ENCODE measurements around the gene ALDH1A2.
A peak's percentile ranks its signal among the peaks of the same experiment; 100 is the strongest.
"Not testable (repeated sequence)": the region's sequence is repeated elsewhere in the genome, so short reads cannot be mapped to it uniquely, and the experiment has no call there.

The ALDH1A2 gene

GRCh38 chr15:58066042-58066867 lies 744 bp upstream of the ALDH1A2 start:
- peak; percentile 36 for DNase-seq

- no peak for DNase-seq
Observed at GRCh38 chr15:58064980-58065444, 499 bp downstream of the ALDH1A2 start.

- DNase-seq: no peak
Observed at GRCh38 chr15:58064082-58064979, 1.2 kb downstream of the ALDH1A2 start.

- no peak for DNase-seq
Observed at GRCh38 chr15:58063614-58064013, 1.9 kb downstream of the ALDH1A2 start.

- DNase-seq: no peak
Observed at GRCh38 chr15:58062983-58063382, 2.5 kb downstream of the ALDH1A2 start.

- DNase-seq: no peak
Observed at GRCh38 chr15:58062175-58062574, 3.3 kb downstream of the ALDH1A2 start.

GRCh38 chr15:58060575-58060974 lies 4.9 kb downstream of the ALDH1A2 start:
- no peak for DNase-seq

- no peak for DNase-seq
Observed at GRCh38 chr15:58058729-58059128, 6.8 kb downstream of the ALDH1A2 start.

GRCh38 chr15:58058073-58058472 lies 7.4 kb downstream of the ALDH1A2 start:
- no peak for DNase-seq

GRCh38 chr15:58057559-58057958 lies 8.0 kb downstream of the ALDH1A2 start:
- no peak for DNase-seq

GRCh38 chr15:58056015-58056414 lies 9.5 kb downstream of the ALDH1A2 start:
- no peak for DNase-seq

GRCh38 chr15:58053315-58054153 lies 12.0 kb downstream of the ALDH1A2 start:
- DNase-seq: no peak

GRCh38 chr15:58052334-58052733 lies 13.2 kb downstream of the ALDH1A2 start:
- DNase-seq: no peak

GRCh38 chr15:58049520-58050227 lies 15.8 kb downstream of the ALDH1A2 start:
- no peak for DNase-seq

GRCh38 chr15:58048261-58048660 lies 17.2 kb downstream of the ALDH1A2 start:
- no peak for DNase-seq

- DNase-seq: no peak
Observed at GRCh38 chr15:58047149-58047548, 18.4 kb downstream of the ALDH1A2 start.

- DNase-seq: no peak
Observed at GRCh38 chr15:58046467-58046866, 19.0 kb downstream of the ALDH1A2 start.

GRCh38 chr15:58045376-58045775 lies 20.1 kb downstream of the ALDH1A2 start:
- not testable (repeated sequence) for DNase-seq

- no peak for DNase-seq
Observed at GRCh38 chr15:58044551-58044950, 21.0 kb downstream of the ALDH1A2 start.

GRCh38 chr15:58043192-58043903 lies 22.2 kb downstream of the ALDH1A2 start:
- DNase-seq: peak; percentile 59

GRCh38 chr15:58042006-58042405 lies 23.5 kb downstream of the ALDH1A2 start:
- no peak for DNase-seq

Measured in hematopoietic multipotent progenitor cell treated with erythropoietin and hydrocortisone succinate and interleukin-3 and kit ligand, for 8 days (in vitro differentiated cells).